Measurements from ENCODE around the gene KLHL20.

KLHL20 gene

GRCh38 chr1:173832748-173833147, 118.0 kb downstream of the KLHL20 start:
- DNase-seq (ENCODE audit: low spot score): no peak

Measured in putamen (tissue), 1 donor.